22Rv1 (cell line): ENCODE results near the gene ASAP2.

Experiments
- CTCF ChIP-seq: fragments of 450-650 bp; IDR thresholded peaks from 2 replicates; pipeline ENCODE4 v1.5.1; 2017; ENCODE audit warnings: mild to moderate bottlenecking
- ZFX ChIP-seq: fragments of 450-650 bp; IDR thresholded peaks from 2 replicates; pipeline ENCODE4 v1.6.1; 2017; ENCODE audit warnings: antibody characterized with exemption, borderline replicate concordance

- TF ChIP-seq CTCF (no peak), ZFX (no peak)
Measured at GRCh38 chr2:9299161-9300100, 92.8 kb downstream of the ASAP2 start.
